ENCODE data around the gene C2orf92. TPM values are rescaled to one million over a fixed set of nuclear protein-coding genes. Genes with fewer than 3 reads are reported as not detected.

Gene C2orf92
- total and polyA plus RNA-seq, 8 donors: 7.6 to 30.9 (median 25.5) TPM

- intact Hi-C loops (cut with DNase I): no loop called here
- H3K4me1 ChIP-seq: peaks cover 0 to 4% of the 10 kb centered on the region in 2 donors
- no peaks in the 10 kb centered on the region for H3K36me3 ChIP-seq
- no peak for TF ChIP-seq CTCF (IDR thresholded peaks at IDR 0.05)
- peak in 1 of 4 donors; percentile 14 for DNase-seq
- H3K27me3 ChIP-seq: no peaks in the 10 kb centered on the region
- ATAC-seq: no peak
- no peaks in the 10 kb centered on the region for H3K9me3 ChIP-seq
- no peak overlapping the region for H3K4me3 ChIP-seq
- no peak overlapping the region for H3K27ac ChIP-seq
Observed at GRCh38 chr2:97716695-97717612, 47.4 kb downstream of the C2orf92 start.

- Histone ChIP-seq H3K27me3 (no peaks in the 10 kb centered on the region), H3K36me3 (no peaks in the 10 kb centered on the region), H3K9me3 (no peaks in the 10 kb centered on the region), H3K27ac (no peak overlapping the region), H3K4me3 (no peak overlapping the region), H3K4me1 (peaks cover 0 to 4% of the 10 kb centered on the region in 2 donors)
- DNase-seq (peak in 1 of 4 donors; percentile 2), ATAC-seq (no peak)
- intact Hi-C loops (cut with DNase I): no loop called here
- no peak for TF ChIP-seq CTCF (IDR thresholded peaks at IDR 0.05)
Observed at GRCh38 chr2:97717613-97717995, 48.1 kb downstream of the C2orf92 start.

- ATAC-seq: no peak
- no peak for TF ChIP-seq CTCF (IDR thresholded peaks at IDR 0.05)
- intact Hi-C loops (cut with DNase I): no loop called here
- DNase-seq: peak in 1 of 4 donors; percentile 63
- H3K4me1 ChIP-seq: peaks cover 0 to 4% of the 10 kb centered on the region in 2 donors
- peak overlapping the region in 1 of 2 donors; percentile 28 for H3K27ac ChIP-seq
- H3K9me3 ChIP-seq: no peaks in the 10 kb centered on the region
- peaks cover 0 to 4% of the 10 kb centered on the region in 2 donors for H3K27me3 ChIP-seq
- no peaks in the 10 kb centered on the region for H3K36me3 ChIP-seq
- H3K4me3 ChIP-seq: no peak overlapping the region
Observed at GRCh38 chr2:97718051-97718882, 48.8 kb downstream of the C2orf92 start.

GRCh38 chr2:97718942-97719341 lies 49.4 kb downstream of the C2orf92 start:
- Histone ChIP-seq H3K36me3 (no peaks in the 10 kb centered on the region), H3K27me3 (peaks cover 0 to 9% of the 10 kb centered on the region in 2 donors), H3K9me3 (no peaks in the 10 kb centered on the region), H3K27ac (peak overlapping the region in 1 of 2 donors; percentile 28), H3K4me1 (peaks cover 0 to 4% of the 10 kb centered on the region in 2 donors), H3K4me3 (no peak overlapping the region)
- DNase-seq (no peak), ATAC-seq (no peak)
- intact Hi-C loops (cut with DNase I): no loop called here
- TF ChIP-seq CTCF (IDR thresholded peaks at IDR 0.05): no peak
